Caco-2 (cell line): ENCODE results near the gene LMAN1L. TPM values are rescaled to one million over a fixed set of nuclear protein-coding genes. Genes with fewer than 3 reads are reported as not detected.

Experiments
- BruUV-seq: library from RNA; stranded (reverse); fragments of 400-500 nt; replicated peaks from 2 replicates; lab custom pipeline; 2021; lab: Mats Ljungman, UMichigan
- CTCF ChIA-PET: fragments of 300-600 bp; sonication (Branson Sonifier 250); formaldehyde crosslinking; loops from one replicate; lab custom pipeline; 2022; ENCODE audit warnings: antibody characterized with exemption; lab: Charles Lee
- POLR2A ChIA-PET: fragments of 300-600 bp; sonication (Branson Sonifier 250); formaldehyde crosslinking; loops from one replicate; lab custom pipeline; 2022; ENCODE audit warnings: antibody characterized with exemption; lab: Charles Lee
- DNase-seq, 2 experiments: peaks; one replicate each; pipeline versions ENCODE4 v3.0.0 to v3.0.0-alpha.2; 2020 to 2022
- H3K27me3 ChIP-seq: replicated peaks from 2 replicates; pipeline ENCODE4 v1.6.0; 2011; ENCODE audit warnings: low read length; ENCODE audit not compliant: control insufficient read depth, insufficient read depth
- H3K36me3 ChIP-seq: 2 replicates; pipeline ENCODE4 v1.5.1; 2011; ENCODE audit warnings: low read length; ENCODE audit not compliant: control insufficient read depth, insufficient read depth
- H3K4me1 ChIP-seq: fragments of 250-450 bp; sonication (Bioruptor Pico); 2 replicates; pipeline ENCODE4 v1.5.1; 2020; ENCODE audit warnings: mild to moderate bottlenecking
- H3K4me3 ChIP-seq: 2 replicates; pipeline ENCODE4 v1.5.1; 2011; ENCODE audit warnings: low read depth, mild to moderate bottlenecking, control low read depth, low read length
- H3K9me3 ChIP-seq: fragments of 250-450 bp; sonication (Bioruptor Pico); 2 replicates; pipeline ENCODE4 v1.5.1; 2020; ENCODE audit warnings: mild to moderate bottlenecking, moderate library complexity
- H3K27ac Mint-ChIP-seq: one replicate; pipeline ENCODE4 v1.8.0; 2022; ENCODE audit warnings: mixed read lengths; ENCODE audit not compliant: unreplicated experiment
- H3K27me3 Mint-ChIP-seq: one replicate; pipeline ENCODE4 v1.8.0; 2022; ENCODE audit warnings: mixed read lengths; ENCODE audit not compliant: insufficient read depth, unreplicated experiment
- H3K36me3 Mint-ChIP-seq: one replicate; pipeline ENCODE4 v1.8.0; 2022; ENCODE audit warnings: mild to moderate bottlenecking, mixed read lengths; ENCODE audit not compliant: insufficient read depth, unreplicated experiment
- H3K4me1 Mint-ChIP-seq: one replicate; pipeline ENCODE4 v1.8.0; 2022; ENCODE audit warnings: low read depth, mixed read lengths; ENCODE audit not compliant: unreplicated experiment
- H3K4me3 Mint-ChIP-seq: one replicate; pipeline ENCODE4 v1.8.0; 2022; ENCODE audit warnings: mild to moderate bottlenecking, moderate library complexity, mixed read lengths; ENCODE audit not compliant: unreplicated experiment
- H3K9me3 Mint-ChIP-seq: one replicate; pipeline ENCODE4 v1.8.0; 2022; ENCODE audit warnings: mixed read lengths; ENCODE audit not compliant: unreplicated experiment
- CTCF ChIP-seq, 2 experiments: fragments of 200-600 bp in 1 of 2; IDR thresholded peaks; 1 replicate in 1 of 2; 2 replicates in 1 of 2; pipeline versions ENCODE4 v1.5.1 to v1.8.0; 2011 to 2022; ENCODE audit warnings: antibody characterized with exemption in 1 of 2, control low read depth in 1 of 2, inconsistent platforms in 1 of 2, low read depth in 1 of 2, low read length in 1 of 2, mild to moderate bottlenecking in 1 of 2, moderate library complexity in 1 of 2; ENCODE audit not compliant: insufficient read depth in 1 of 2, severe bottlenecking in 1 of 2, unreplicated experiment in 1 of 2
- intact Hi-C: fragments of 100-400 bp; cut with micrococcal nuclease; formaldehyde crosslinking; loops from one replicate; pipeline ENCODE4 v1.10.0; 2022; ENCODE audit not compliant: unreplicated experiment
- total RNA-seq: library from RNA; stranded (reverse); gene quantifications from 2 replicates; pipeline ENCODE4 v1.2.3, GENCODE V29; 2022

The LMAN1L gene
- total RNA-seq, 1 experiment from 2014 or later: not detected

- no TSS peak for BruUV-seq
- no peak overlapping the region for H3K4me3 Mint-ChIP-seq
- POLR2A ChIA-PET: interaction anchor here (0.6 kb wide), 1 partner anchor 13 kb away, joined by 4 read pairs; no protein-coding TSS in a partner anchor
Measured at GRCh38 chr15:74857082-74857655, 44.5 kb downstream of the LMAN1L start.

GRCh38 chr15:74857671-74858368, 45.2 kb downstream of the LMAN1L start:
- no peaks in the 10 kb centered on the region for H3K9me3 Mint-ChIP-seq
- BruUV-seq: no TSS peak
- peaks cover 15% of the 10 kb centered on the region for H3K4me1 Mint-ChIP-seq
- H3K4me1 ChIP-seq: peaks cover 10% of the 10 kb centered on the region
- H3K27ac Mint-ChIP-seq: no peak overlapping the region
- no peaks in the 10 kb centered on the region for H3K27me3 Mint-ChIP-seq
- H3K27me3 ChIP-seq: no peaks in the 10 kb centered on the region
- H3K36me3 Mint-ChIP-seq: peaks cover 25% of the 10 kb centered on the region
- CTCF ChIA-PET: no interaction called here
- TF ChIP-seq CTCF (IDR thresholded peaks at IDR 0.05; ENCODE audit: insufficient read depth in 1 of 2, low read depth in 1 of 2, low read length in 1 of 2, severe bottlenecking in 1 of 2, unreplicated experiment in 1 of 2): no peak
- no peaks in the 10 kb centered on the region for H3K9me3 ChIP-seq
- no peak for DNase-seq
- POLR2A ChIA-PET: no interaction called here
- intact Hi-C loops: no loop called here
- no peak overlapping the region for H3K4me3 ChIP-seq
- H3K4me3 Mint-ChIP-seq: no peak overlapping the region
- H3K36me3 ChIP-seq: no peaks in the 10 kb centered on the region; the same call in 1 of the 2 replicates

More at GRCh38 chr15:74857082-74857655, 44.5 kb downstream of the LMAN1L start:
- TF ChIP-seq CTCF (IDR thresholded peaks at IDR 0.05; ENCODE audit: insufficient read depth in 1 of 2, low read depth in 1 of 2, low read length in 1 of 2, severe bottlenecking in 1 of 2, unreplicated experiment in 1 of 2): no peak
- H3K27me3 Mint-ChIP-seq: no peaks in the 10 kb centered on the region
- no peak overlapping the region for H3K4me3 ChIP-seq
- no peaks in the 10 kb centered on the region for H3K9me3 Mint-ChIP-seq
- intact Hi-C loops: no loop called here
- peaks cover 15% of the 10 kb centered on the region for H3K4me1 Mint-ChIP-seq
- CTCF ChIA-PET: interaction anchor here (0.7 kb wide), 1 partner anchor 20 kb away, joined by 3 read pairs; no protein-coding TSS in a partner anchor
- no peak overlapping the region for H3K27ac Mint-ChIP-seq
- no peaks in the 10 kb centered on the region for H3K27me3 ChIP-seq
- H3K9me3 ChIP-seq: no peaks in the 10 kb centered on the region
- no peak for DNase-seq
- peaks cover 10% of the 10 kb centered on the region for H3K4me1 ChIP-seq
- H3K36me3 Mint-ChIP-seq: peaks cover 26% of the 10 kb centered on the region
- H3K36me3 ChIP-seq: no peaks in the 10 kb centered on the region; the same call in 1 of the 2 replicates

- no peaks in the 10 kb centered on the region for H3K27me3 ChIP-seq
- DNase-seq: no peak
- Mint-ChIP-seq H3K27ac (no peak overlapping the region), H3K4me1 (peaks cover 16% of the 10 kb centered on the region), H3K4me3 (no peak overlapping the region), H3K9me3 (no peaks in the 10 kb centered on the region), H3K36me3 (peaks cover 22% of the 10 kb centered on the region), H3K27me3 (no peaks in the 10 kb centered on the region)
- intact Hi-C loops: no loop called here
- no TSS peak for BruUV-seq
- CTCF ChIA-PET: no interaction called here
- TF ChIP-seq CTCF (IDR thresholded peaks at IDR 0.05; ENCODE audit: insufficient read depth in 1 of 2, low read depth in 1 of 2, low read length in 1 of 2, severe bottlenecking in 1 of 2, unreplicated experiment in 1 of 2): no peak
- H3K4me1 ChIP-seq: peaks cover 10% of the 10 kb centered on the region
- POLR2A ChIA-PET: no interaction called here
- H3K9me3 ChIP-seq: no peaks in the 10 kb centered on the region
- no peaks in the 10 kb centered on the region for H3K36me3 ChIP-seq
- H3K4me3 ChIP-seq: no peak overlapping the region
Measured at GRCh38 chr15:74858369-74858740, 45.7 kb downstream of the LMAN1L start.
